Colon (tissue), 2 donors: ENCODE data around the gene FAM171A2.
"Not testable (repeated sequence)": the region's sequence is repeated elsewhere in the genome, so short reads cannot be mapped to it uniquely, and the experiment has no call there.

Experiments
- FAIRE-seq: peaks from 2 replicates; lab custom pipeline; 2012; peaks lifted over from hg19 to GRCh38; lab: Jason Lieb, UNC
- donor health status: control.
- donor health status: control.

Gene FAM171A2

GRCh38 chr17:44360826-44361225 is 2.8 kb downstream of the FAM171A2 start:
- no peak for FAIRE-seq

- FAIRE-seq: no peak
These were observed 3.5 kb downstream of the FAM171A2 start for GRCh38 chr17:44360144-44360533.

- FAIRE-seq: no peak
These were observed 4.1 kb downstream of the FAM171A2 start for GRCh38 chr17:44359458-44360143.

GRCh38 chr17:44359006-44359405 is 4.6 kb downstream of the FAM171A2 start:
- FAIRE-seq: no peak

GRCh38 chr17:44358066-44358465 is 5.6 kb downstream of the FAM171A2 start:
- FAIRE-seq: no peak

GRCh38 chr17:44356241-44356640 is 7.4 kb downstream of the FAM171A2 start:
- no peak for FAIRE-seq

- no peak for FAIRE-seq
These were observed 8.0 kb downstream of the FAM171A2 start for GRCh38 chr17:44355642-44356099.

GRCh38 chr17:44354582-44355561 is 8.8 kb downstream of the FAM171A2 start:
- FAIRE-seq: no peak

- no peak for FAIRE-seq
These were observed 9.9 kb downstream of the FAM171A2 start for GRCh38 chr17:44353672-44354331.

- no peak for FAIRE-seq
These were observed 10.6 kb downstream of the FAM171A2 start for GRCh38 chr17:44352828-44353671.

- FAIRE-seq: no peak
These were observed 11.5 kb downstream of the FAM171A2 start for GRCh38 chr17:44351961-44352827.

GRCh38 chr17:44351464-44351863 is 12.2 kb downstream of the FAM171A2 start:
- FAIRE-seq: no peak

- no peak for FAIRE-seq
These were observed 12.9 kb downstream of the FAM171A2 start for GRCh38 chr17:44350733-44351226.

GRCh38 chr17:44349553-44350070 is 14.0 kb downstream of the FAM171A2 start:
- FAIRE-seq: no peak

- FAIRE-seq: no peak
These were observed 14.7 kb downstream of the FAM171A2 start for GRCh38 chr17:44348988-44349364.

GRCh38 chr17:44348234-44348987 is 15.2 kb downstream of the FAM171A2 start:
- FAIRE-seq: no peak

GRCh38 chr17:44347206-44348055 is 16.2 kb downstream of the FAM171A2 start:
- not testable (repeated sequence) for FAIRE-seq

GRCh38 chr17:44346064-44346844 is 17.4 kb downstream of the FAM171A2 start:
- FAIRE-seq: no peak
